ENCODE results near the gene LCN15. TPM values are rescaled to one million over a fixed set of nuclear protein-coding genes. Genes with fewer than 3 reads are reported as not detected.

LCN15 gene
- polyA plus RNA-seq, 1 donor (not counting 4 experiments of a cell fraction or from before 2014, with no cell fraction given) = not detected

DNA sequence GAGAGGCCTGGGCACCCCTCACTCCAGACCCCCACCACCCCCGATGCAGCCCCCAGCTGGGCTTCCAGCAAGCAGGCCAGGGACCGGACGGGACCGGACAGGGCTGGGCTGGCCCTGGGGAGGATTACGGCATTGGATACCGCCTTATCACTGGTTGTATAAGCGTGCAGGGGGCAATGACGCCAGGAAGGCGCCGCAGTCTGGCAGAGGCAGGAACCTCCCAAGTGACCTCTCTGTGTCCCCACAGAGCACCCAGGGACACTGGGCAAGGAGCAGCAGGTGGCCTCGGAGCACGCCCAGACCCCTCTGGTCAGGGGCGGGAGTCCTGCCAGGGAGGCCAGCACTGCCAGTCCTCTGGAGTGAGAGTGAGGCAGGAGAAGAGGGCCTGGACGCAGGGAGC lies 723 bp upstream of the LCN15 start:
- Histone ChIP-seq H3K27ac (ENCODE audit: control insufficient read depth, insufficient read depth, low read length) (no peak overlapping the region), H3K4me2 (ENCODE audit: control insufficient read depth, extremely low read depth, insufficient read depth, low read depth, low read length) (no peak overlapping the region), H3K9me3 (ENCODE audit: control insufficient read depth, low read depth, low read length) (no peaks in the 10 kb centered on the region), H3K9ac (ENCODE audit: control insufficient read depth, extremely low read depth, insufficient read depth, low read length) (no peak overlapping the region), H3K79me2 (ENCODE audit: control insufficient read depth, insufficient read depth, low read length) (no peaks in the 10 kb centered on the region), H4K20me1 (ENCODE audit: control insufficient read depth, extremely low read depth, insufficient read depth, low read length) (no peaks in the 10 kb centered on the region), H3K4me1 (ENCODE audit: control insufficient read depth, extremely low read depth, insufficient read depth, low read length) (no peaks in the 10 kb centered on the region), H2AFZ (ENCODE audit: control insufficient read depth, low read length) (no peak overlapping the region), H3K4me3 (ENCODE audit: control insufficient read depth in 2 of 3, extremely low read depth in 1 of 3, insufficient read depth in 2 of 3, low read depth in 1 of 3, low read length in 3 of 3) (no peak overlapping the region), H3K9me1 (ENCODE audit: control insufficient read depth, extremely low read depth, insufficient read depth, low read length) (no peaks in the 10 kb centered on the region), H3K27me3 (ENCODE audit: control insufficient read depth, extremely low read depth, insufficient read depth, low read length) (peaks cover 17% of the 10 kb centered on the region), H3K36me3 (ENCODE audit: control insufficient read depth in 2 of 2, extremely low read depth in 1 of 2, insufficient read depth in 2 of 2, low read length in 2 of 2) (no peaks in the 10 kb centered on the region)
- TF ChIP-seq, protein P1, sequence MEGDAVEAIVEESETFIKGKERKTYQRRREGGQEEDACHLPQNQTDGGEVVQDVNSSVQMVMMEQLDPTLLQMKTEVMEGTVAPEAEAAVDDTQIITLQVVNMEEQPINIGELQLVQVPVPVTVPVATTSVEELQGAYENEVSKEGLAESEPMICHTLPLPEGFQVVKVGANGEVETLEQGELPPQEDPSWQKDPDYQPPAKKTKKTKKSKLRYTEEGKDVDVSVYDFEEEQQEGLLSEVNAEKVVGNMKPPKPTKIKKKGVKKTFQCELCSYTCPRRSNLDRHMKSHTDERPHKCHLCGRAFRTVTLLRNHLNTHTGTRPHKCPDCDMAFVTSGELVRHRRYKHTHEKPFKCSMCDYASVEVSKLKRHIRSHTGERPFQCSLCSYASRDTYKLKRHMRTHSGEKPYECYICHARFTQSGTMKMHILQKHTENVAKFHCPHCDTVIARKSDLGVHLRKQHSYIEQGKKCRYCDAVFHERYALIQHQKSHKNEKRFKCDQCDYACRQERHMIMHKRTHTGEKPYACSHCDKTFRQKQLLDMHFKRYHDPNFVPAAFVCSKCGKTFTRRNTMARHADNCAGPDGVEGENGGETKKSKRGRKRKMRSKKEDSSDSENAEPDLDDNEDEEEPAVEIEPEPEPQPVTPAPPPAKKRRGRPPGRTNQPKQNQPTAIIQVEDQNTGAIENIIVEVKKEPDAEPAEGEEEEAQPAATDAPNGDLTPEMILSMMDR (optimal IDR thresholded peaks at IDR 0.05 in 1 of 3, IDR thresholded peaks at IDR 0.05 in 1 of 3, conservative IDR thresholded peaks at IDR 0.05 in 1 of 3; ENCODE audit: extremely low read depth in 1 of 3, insufficient read depth in 2 of 3, low read length in 3 of 3) = no peak
- TF ChIP-seq EZH2 (IDR thresholded peaks at IDR 0.05; ENCODE audit: low read length) = no peak
- dilution Hi-C loops (cut with MboI; ENCODE audit: extremely low pct_ligation_motif_present, low sequenced_read_pairs) = no loop called here
- no peak for FAIRE-seq
- DNase-seq (ENCODE audit: low read depth, low spot score) = no peak

DNA sequence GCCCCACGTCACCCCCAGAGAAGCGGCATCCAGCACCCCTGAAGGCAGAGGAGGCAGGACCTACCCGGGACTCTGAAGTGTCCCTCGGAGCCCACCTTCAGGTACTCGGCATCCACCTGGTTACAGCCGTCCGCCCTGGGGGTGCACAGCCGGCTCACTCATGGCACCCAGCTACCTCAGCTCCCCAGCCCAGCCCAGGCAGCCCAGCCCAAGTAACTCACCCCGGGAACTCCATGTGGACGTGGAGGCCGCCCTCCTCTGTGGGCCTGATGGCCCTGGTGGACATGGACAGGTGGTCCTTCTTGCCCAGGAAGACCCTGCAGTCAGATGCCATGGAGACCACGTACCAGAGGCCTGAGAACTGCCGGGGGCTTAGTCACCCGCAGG lies 676 bp downstream of the LCN15 start:
- peaks cover 23% of the 10 kb centered on the region for H3K27me3 ChIP-seq (ENCODE audit: control insufficient read depth, extremely low read depth, insufficient read depth, low read length)
- no peak overlapping the region for H3K4me2 ChIP-seq (ENCODE audit: control insufficient read depth, extremely low read depth, insufficient read depth, low read depth, low read length)
- no peaks in the 10 kb centered on the region for H3K9me1 ChIP-seq (ENCODE audit: control insufficient read depth, extremely low read depth, insufficient read depth, low read length)
- dilution Hi-C loops (cut with MboI; ENCODE audit: extremely low pct_ligation_motif_present, low sequenced_read_pairs) = no loop called here
- no peaks in the 10 kb centered on the region for H4K20me1 ChIP-seq (ENCODE audit: control insufficient read depth, extremely low read depth, insufficient read depth, low read length)
- H3K4me3 ChIP-seq (ENCODE audit: control insufficient read depth in 2 of 3, extremely low read depth in 1 of 3, insufficient read depth in 2 of 3, low read depth in 1 of 3, low read length in 3 of 3) = no peak overlapping the region
- no peaks in the 10 kb centered on the region for H3K36me3 ChIP-seq (ENCODE audit: control insufficient read depth in 2 of 2, extremely low read depth in 1 of 2, insufficient read depth in 2 of 2, low read length in 2 of 2)
- no peaks in the 10 kb centered on the region for H3K4me1 ChIP-seq (ENCODE audit: control insufficient read depth, extremely low read depth, insufficient read depth, low read length)
- no peak overlapping the region for H3K27ac ChIP-seq (ENCODE audit: control insufficient read depth, insufficient read depth, low read length)
- TF ChIP-seq, protein P1 (optimal IDR thresholded peaks at IDR 0.05 in 1 of 3, IDR thresholded peaks at IDR 0.05 in 1 of 3, conservative IDR thresholded peaks at IDR 0.05 in 1 of 3; ENCODE audit: extremely low read depth in 1 of 3, insufficient read depth in 2 of 3, low read length in 3 of 3) = no peak
- no peak for TF ChIP-seq EZH2 (IDR thresholded peaks at IDR 0.05; ENCODE audit: low read length)
- no peak overlapping the region for H3K9ac ChIP-seq (ENCODE audit: control insufficient read depth, extremely low read depth, insufficient read depth, low read length)
- DNase-seq (ENCODE audit: low read depth, low spot score) (no peak), FAIRE-seq (no peak)
- no peaks in the 10 kb centered on the region for H3K9me3 ChIP-seq (ENCODE audit: control insufficient read depth, low read depth, low read length)
- no peaks in the 10 kb centered on the region for H3K79me2 ChIP-seq (ENCODE audit: control insufficient read depth, insufficient read depth, low read length)
- no peak overlapping the region for H2AFZ ChIP-seq (ENCODE audit: control insufficient read depth, low read length)

Measured in keratinocyte (primary cell).